Myocyte (in vitro differentiated cells): ENCODE measurements around the gene GLCCI1. TPM values are rescaled to one million over a fixed set of nuclear protein-coding genes. Genes with fewer than 3 reads are reported as not detected.
"Not testable (repeated sequence)": the region's sequence is repeated elsewhere in the genome, so short reads cannot be mapped to it uniquely, and the experiment has no call there.

ENCODE experiments used
- DNase-seq: peaks from one replicate; pipeline ENCODE4 v3.0.0-alpha.2; 2012; ENCODE audit warnings: low read depth
- total RNA-seq: library from RNA; depleted of rRNA; stranded (reverse); fragments of >200 nt; gene quantifications from 2 replicates; pipeline ENCODE4 v1.2.3, GENCODE V29; 2014

The GLCCI1 gene
- total RNA-seq, 1 donor from 2014 or later, result 8.6 TPM

- no peak for DNase-seq
Measured at GRCh38 chr7:8044761-8045430, 76.3 kb downstream of the GLCCI1 start.

DNA sequence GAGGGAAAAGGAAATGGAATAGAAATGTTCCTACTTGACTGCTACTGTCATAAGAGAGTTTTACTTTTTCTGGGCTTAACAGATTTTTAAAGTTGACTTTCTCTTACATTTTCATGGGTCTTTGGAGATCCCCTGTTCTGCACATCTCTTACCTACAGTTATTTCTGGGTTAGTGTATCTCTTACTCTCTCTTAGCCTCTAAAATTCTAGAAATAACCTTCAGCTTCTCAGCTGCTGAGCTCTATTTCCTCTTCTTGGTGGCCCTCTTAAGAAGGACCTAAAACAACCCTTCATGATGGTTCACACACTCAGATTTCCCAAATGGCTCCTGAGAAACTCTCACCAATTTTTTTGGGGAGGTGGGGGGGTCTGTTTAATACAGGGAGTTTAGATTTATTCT is 79.5 kb downstream of the GLCCI1 start:
- not testable (repeated sequence) for DNase-seq

DNA sequence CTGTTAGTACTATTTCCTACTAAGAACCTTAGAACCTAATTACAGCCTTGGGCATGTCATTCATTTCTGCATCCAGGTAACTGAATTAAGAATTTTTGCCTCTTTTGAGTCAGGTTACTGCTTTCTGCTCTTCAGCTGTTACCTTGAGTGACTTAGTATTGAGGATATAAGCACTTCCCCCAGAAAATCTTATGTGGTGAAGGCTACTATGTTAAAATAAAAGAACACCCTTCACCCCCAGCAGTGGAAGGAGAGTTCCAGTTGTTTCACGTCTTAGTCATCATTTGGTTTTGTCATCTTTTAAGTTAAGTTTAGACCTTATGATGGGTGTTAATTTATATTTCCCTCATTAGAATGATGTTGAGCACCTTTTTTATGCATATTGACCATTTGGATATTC is 82.8 kb downstream of the GLCCI1 start:
- no peak for DNase-seq

- DNase-seq, result no peak
Measured at GRCh38 chr7:8051998-8052397, 83.4 kb downstream of the GLCCI1 start.

- no peak for DNase-seq
Measured at GRCh38 chr7:8052824-8053223, 84.2 kb downstream of the GLCCI1 start.

DNA sequence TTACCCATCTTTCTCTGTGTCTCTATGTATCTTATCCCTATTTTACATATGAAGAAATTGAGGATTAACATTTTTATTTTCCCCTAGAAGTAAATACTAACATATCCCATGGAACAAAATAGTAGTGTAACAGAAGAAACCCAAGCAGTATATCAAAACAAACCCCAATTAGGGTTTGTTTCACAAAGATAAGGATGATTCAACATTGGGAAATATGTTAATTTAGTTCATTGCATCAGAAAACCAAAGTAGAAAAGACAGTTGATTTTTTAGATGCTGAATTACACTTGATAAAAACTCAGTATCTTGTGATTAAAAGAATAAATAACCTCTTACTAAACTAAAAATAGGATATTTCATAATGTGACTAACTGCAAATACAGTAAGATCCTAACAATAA is 87.8 kb downstream of the GLCCI1 start:
- no peak for DNase-seq

GRCh38 chr7:8057566-8057965 is 89.0 kb downstream of the GLCCI1 start:
- DNase-seq, result no peak

DNA sequence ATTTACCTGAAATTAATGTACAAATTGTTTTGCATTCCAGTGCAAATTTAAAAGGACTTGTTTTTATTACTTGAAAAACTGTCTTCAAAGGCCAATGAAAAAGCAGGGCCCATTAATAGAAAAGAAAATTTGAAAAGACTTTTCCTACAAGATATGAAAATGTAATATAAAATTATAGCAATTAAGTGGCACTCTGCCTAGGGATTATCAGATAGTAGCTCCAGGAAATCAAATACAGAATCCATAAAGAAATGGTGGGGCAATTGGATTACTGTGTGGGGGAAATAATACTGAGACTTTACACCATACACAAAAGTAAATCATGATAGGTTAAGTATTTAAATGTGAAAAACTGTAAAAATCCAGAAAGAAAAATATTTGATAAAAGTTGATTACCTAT is 89.7 kb downstream of the GLCCI1 start:
- DNase-seq, result no peak

DNA sequence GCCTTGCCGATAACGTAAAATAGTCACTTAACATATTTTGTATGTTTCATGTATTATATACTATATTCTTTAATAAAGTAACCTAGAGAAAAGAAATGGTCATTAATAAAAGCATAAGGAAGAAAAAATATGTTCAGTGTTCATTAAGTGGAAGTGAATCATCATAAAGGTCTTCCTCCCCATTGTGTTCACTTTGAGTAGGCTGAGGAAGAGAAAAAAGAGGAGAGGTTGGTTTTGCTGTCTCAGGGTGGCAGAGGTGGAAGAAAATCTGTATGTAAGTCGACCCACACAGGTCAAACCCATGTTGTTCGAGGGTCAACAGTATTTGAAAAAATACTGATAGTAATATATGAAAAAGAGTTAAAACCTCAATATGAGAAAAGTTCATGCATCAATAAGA is 90.3 kb downstream of the GLCCI1 start:
- no peak for DNase-seq

- DNase-seq, result no peak
Measured at GRCh38 chr7:8060241-8060640, 91.6 kb downstream of the GLCCI1 start.

DNA sequence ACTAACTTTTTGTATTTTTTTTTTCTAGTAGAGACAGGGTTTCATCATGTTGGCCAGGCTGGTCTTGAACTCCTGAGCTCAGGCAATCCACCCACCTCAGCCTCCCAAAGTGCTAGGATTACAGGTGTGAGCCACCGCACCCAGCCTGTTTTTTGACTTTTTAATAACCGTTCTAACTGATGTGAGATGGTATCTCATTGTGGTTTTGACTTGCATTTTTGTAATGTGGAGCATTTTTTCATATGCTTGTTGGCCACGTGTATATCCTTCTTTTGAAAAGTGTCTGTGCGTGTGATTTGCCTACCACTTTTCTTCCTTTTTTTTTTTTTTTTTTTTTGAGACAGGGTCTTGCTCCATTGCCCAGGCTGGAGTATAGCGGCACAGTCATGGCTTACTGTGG is 94.7 kb downstream of the GLCCI1 start:
- DNase-seq, result not testable (repeated sequence)

- peak; percentile 15 for DNase-seq
Measured at GRCh38 chr7:8063706-8064297, 95.2 kb downstream of the GLCCI1 start.

DNA sequence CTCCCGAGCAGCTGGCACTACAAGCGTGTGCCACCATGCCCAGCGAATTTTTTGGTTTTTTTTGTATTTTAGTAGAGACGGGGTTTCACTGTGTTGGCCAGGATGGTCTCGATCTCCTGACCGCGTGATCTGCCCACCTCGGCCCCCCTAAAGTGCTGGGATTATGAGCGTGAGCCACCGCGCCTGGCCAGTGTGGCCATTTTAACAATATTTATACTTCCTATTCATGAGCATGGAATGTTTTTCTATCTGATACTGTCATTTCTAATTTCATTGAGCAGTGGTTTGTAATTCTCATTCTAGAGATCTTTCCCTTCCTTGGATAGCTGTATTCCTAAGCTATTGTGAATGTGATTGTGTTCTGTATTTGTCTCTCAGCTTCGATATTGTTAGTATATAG is 96.2 kb downstream of the GLCCI1 start:
- no peak for DNase-seq

DNA sequence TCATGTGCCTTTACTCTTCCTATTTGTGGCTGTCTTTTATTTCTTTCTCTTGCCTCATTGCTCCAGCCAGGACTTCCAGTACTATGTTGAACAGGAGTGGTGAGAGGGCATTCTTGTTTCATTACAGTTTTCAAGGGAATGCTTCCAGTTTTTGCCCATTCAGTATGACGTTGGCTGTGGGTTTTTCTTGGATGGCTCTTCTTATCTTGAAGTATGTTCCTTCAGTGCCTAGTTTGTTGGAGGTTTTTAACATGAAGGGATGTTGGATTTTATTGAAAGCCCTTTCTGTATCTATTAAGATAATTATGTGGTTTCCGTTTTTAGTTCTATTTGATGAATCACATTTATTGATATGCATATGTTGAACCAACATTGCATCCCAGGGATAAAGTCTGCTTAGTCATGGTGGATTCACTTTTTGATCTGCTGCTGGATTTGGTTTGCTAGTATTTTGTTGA is 96.8 kb downstream of the GLCCI1 start:
- peak; percentile 48 for DNase-seq

GRCh38 chr7:8068892-8069686 is 100.5 kb downstream of the GLCCI1 start:
- DNase-seq, result peak; percentile 8

GRCh38 chr7:8070451-8071180 is 102.0 kb downstream of the GLCCI1 start:
- DNase-seq, result no peak

GRCh38 chr7:8078418-8078817 is 109.8 kb downstream of the GLCCI1 start:
- no peak for DNase-seq

- DNase-seq, result no peak
Measured at GRCh38 chr7:8082762-8083161, 114.2 kb downstream of the GLCCI1 start.

- no peak for DNase-seq
Measured at GRCh38 chr7:8084836-8085235, 116.2 kb downstream of the GLCCI1 start.

GRCh38 chr7:8085420-8085819 is 116.8 kb downstream of the GLCCI1 start:
- DNase-seq, result no peak

GRCh38 chr7:8086239-8086638 is 117.6 kb downstream of the GLCCI1 start:
- DNase-seq, result no peak
